PFSK-1 (cell line): ENCODE results near the gene ZNF556.

Experiments
- FOXP2 ChIP-seq: optimal IDR thresholded peaks from 2 replicates; pipeline ENCODE3; 2011; ENCODE audit warnings: borderline replicate concordance, control low read depth, inconsistent platforms; ENCODE audit not compliant: insufficient read depth; ENCODE audit errors: extremely low read length, extremely low read depth
- POLR2AphosphoS5 ChIP-seq: IDR thresholded peaks from 2 replicates; pipeline ENCODE4 v1.6.1; 2012; ENCODE audit warnings: low read depth, mild to moderate bottlenecking, control low read depth, low read length, moderate library complexity
- REST ChIP-seq, 2 experiments: IDR thresholded peaks; 2 replicates each; pipeline versions ENCODE4 v1.6.1 to v1.8.0; 2011 to 2012; ENCODE audit warnings: low read depth in 2 of 2, low read length in 2 of 2, control low read depth in 1 of 2, inconsistent platforms in 1 of 2, mild to moderate bottlenecking in 1 of 2, moderate library complexity in 1 of 2; ENCODE audit not compliant: insufficient read depth in 1 of 2
- SIN3A ChIP-seq: IDR thresholded peaks from 2 replicates; pipeline ENCODE4 v1.6.1; 2012; ENCODE audit warnings: mild to moderate bottlenecking, low read length, moderate library complexity, borderline replicate concordance; ENCODE audit not compliant: insufficient read depth
- TAF1 ChIP-seq: IDR thresholded peaks from 2 replicates; pipeline ENCODE4 v1.6.1; 2012; ENCODE audit warnings: low read length, control low read depth, borderline replicate concordance; ENCODE audit not compliant: insufficient read depth

The ZNF556 gene

GRCh38 chr19:2854849-2855248 is 12.3 kb upstream of the ZNF556 start:
- no peak for TF ChIP-seq REST (IDR thresholded peaks at IDR 0.05; ENCODE audit: insufficient read depth in 1 of 2, low read depth in 2 of 2, low read length in 2 of 2)
- no peak for TF ChIP-seq POLR2AphosphoS5
- TF ChIP-seq FOXP2 = no peak

- TF ChIP-seq FOXP2 (no peak), REST (IDR thresholded peaks at IDR 0.05; ENCODE audit: insufficient read depth in 1 of 2, low read depth in 2 of 2, low read length in 2 of 2) (no peak), SIN3A (no peak), POLR2AphosphoS5 (no peak), TAF1 (no peak)
These were observed 10.6 kb upstream of the ZNF556 start for GRCh38 chr19:2856457-2857050.

GRCh38 chr19:2858864-2859263 is 8.3 kb upstream of the ZNF556 start:
- no peak for TF ChIP-seq POLR2AphosphoS5
- TF ChIP-seq FOXP2 = no peak
- TF ChIP-seq TAF1 = no peak
- TF ChIP-seq SIN3A = no peak
- TF ChIP-seq REST (IDR thresholded peaks at IDR 0.05; ENCODE audit: insufficient read depth in 1 of 2, low read depth in 2 of 2, low read length in 2 of 2) = no peak

GRCh38 chr19:2863816-2864215 is 3.3 kb upstream of the ZNF556 start:
- TF ChIP-seq FOXP2 (no peak), POLR2AphosphoS5 (no peak), REST (IDR thresholded peaks at IDR 0.05; ENCODE audit: insufficient read depth in 1 of 2, low read depth in 2 of 2, low read length in 2 of 2) (no peak), SIN3A (no peak), TAF1 (no peak)
